Right lobe of liver (tissue), 6 donors: ENCODE results near the gene RBM19. TPM values are rescaled to one million over a fixed set of nuclear protein-coding genes. Genes with fewer than 3 reads are reported as not detected.

Experiments used
- ATAC-seq, 4 donors: fragments of 200-7000 bp; cut with Tn5 transposase; one replicate each; pipeline ENCODE4 v1.9.1; 2020; ENCODE audit warnings: mild to moderate bottlenecking in 4 of 4, moderate library complexity in 4 of 4
- DNase-seq, 3 donors: peaks; one replicate each; pipeline ENCODE4 v3.0.0-alpha.2; 2020
- H3K27ac ChIP-seq, 3 donors: fragments of 200-600 bp; one replicate each; pipeline ENCODE4 v1.8.0; 2022
- H3K27me3 ChIP-seq, 2 donors: fragments of 200-600 bp; one replicate each; pipeline ENCODE4 v1.8.0; 2022
- H3K36me3 ChIP-seq, 4 donors: fragments of 200-600 bp; sonication (generic) in 1 of 4; one replicate each; pipeline versions ENCODE4 v1.5.1 to v1.8.0; 2017 to 2022; ENCODE audit warnings: control low read depth in 1 of 4
- H3K4me1 ChIP-seq, 4 donors: fragments of 200-600 bp; sonication (generic) in 1 of 4; one replicate each; pipeline versions ENCODE4 v1.5.1 to v1.8.0; 2017 to 2022; ENCODE audit warnings: control low read depth in 1 of 4
- H3K4me3 ChIP-seq, 3 donors: fragments of 200-600 bp; one replicate each; pipeline ENCODE4 v1.8.0; 2022
- H3K9me3 ChIP-seq, 4 donors: fragments of 200-600 bp; sonication (generic) in 1 of 4; one replicate each; pipeline versions ENCODE4 v1.5.1 to v1.8.0; 2017 to 2022; ENCODE audit warnings: control low read depth in 1 of 4
- POLR2A ChIP-seq: fragments of 450-650 bp; IDR thresholded peaks from one replicate; pipeline ENCODE4 v1.6.1; 2017; ENCODE audit warnings: antibody characterized with exemption, mild to moderate bottlenecking
- WGBS: methylation state at CpG from one replicate; pipeline ENCODE4 v1.1.6; 2018; ENCODE audit warnings: low coverage, low lambda C conversion rate; ENCODE audit not compliant: insufficient coverage; ENCODE audit errors: missing lambda C conversion rate; 5-methylcytosine and 5-hydroxymethylcytosine counted together
- intact Hi-C, 2 donors: fragments of 100-400 bp; cut with DNase I; formaldehyde crosslinking; loops; one replicate each; pipeline versions ENCODE4 v1.11.2 to v1.14.1; 2022
- total RNA-seq, 6 experiments: library from RNA; depleted of rRNA in 2 of 6; stranded (reverse); fragments of >200 nt in 2 of 6; fragmentation: NEBNext Ultra II Directional in 3 of 6; extraction: Animal tissue kit (Norgen Biotek cat#: 25700) in 3 of 6; gene quantifications; one replicate each; pipeline versions ENCODE4 v1.1.0 to v1.2.4, GENCODE V29; 2016 to 2023
- TF ChIP-seq, protein P1 (sequence below), 4 donors: fragments of 200-600 bp in 3 of 4; fragments of 450-650 bp in 1 of 4; IDR thresholded peaks; one replicate each; pipeline versions ENCODE4 v1.5.1 to v1.8.0; 2016 to 2022; ENCODE audit warnings: antibody characterized with exemption in 4 of 4, mild to moderate bottlenecking in 2 of 4
- donor health status: DM: no; HTN: yes; CAD: no.
- donor health status: DM: no; HTN: no; CAD: no.
- donor health status: DM: no; HTN: no; CAD: no.
- donor health status: DM: no; HTN: yes; CAD: no.
- donor health status: DM: no; HTN: yes; CAD: no.

RBM19 gene
- total RNA-seq, 6 experiments from 2014 or later, result 11.3 to 17.2 (median 14.2) TPM

DNA sequence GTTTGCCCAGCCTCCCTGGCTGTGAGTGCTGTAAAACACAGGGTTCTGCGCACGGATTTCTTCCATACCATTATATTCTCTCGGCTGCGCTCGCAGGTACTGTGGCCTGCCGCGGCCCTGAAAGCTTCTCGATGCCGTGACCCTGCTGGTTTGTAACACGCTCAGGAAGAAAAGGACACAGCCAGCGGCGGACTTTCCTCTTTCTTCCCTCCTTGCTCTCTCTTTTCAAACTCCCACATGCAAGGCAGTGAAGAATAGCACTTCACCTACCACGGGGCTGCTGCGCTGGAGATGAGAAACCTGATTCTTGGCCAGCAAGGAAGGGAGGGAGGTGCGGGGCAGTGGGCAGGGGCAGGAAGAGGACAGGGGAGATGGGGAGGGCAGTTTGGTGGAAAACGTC is 130.2 kb downstream of the RBM19 start:
- TF ChIP-seq, protein P1, sequence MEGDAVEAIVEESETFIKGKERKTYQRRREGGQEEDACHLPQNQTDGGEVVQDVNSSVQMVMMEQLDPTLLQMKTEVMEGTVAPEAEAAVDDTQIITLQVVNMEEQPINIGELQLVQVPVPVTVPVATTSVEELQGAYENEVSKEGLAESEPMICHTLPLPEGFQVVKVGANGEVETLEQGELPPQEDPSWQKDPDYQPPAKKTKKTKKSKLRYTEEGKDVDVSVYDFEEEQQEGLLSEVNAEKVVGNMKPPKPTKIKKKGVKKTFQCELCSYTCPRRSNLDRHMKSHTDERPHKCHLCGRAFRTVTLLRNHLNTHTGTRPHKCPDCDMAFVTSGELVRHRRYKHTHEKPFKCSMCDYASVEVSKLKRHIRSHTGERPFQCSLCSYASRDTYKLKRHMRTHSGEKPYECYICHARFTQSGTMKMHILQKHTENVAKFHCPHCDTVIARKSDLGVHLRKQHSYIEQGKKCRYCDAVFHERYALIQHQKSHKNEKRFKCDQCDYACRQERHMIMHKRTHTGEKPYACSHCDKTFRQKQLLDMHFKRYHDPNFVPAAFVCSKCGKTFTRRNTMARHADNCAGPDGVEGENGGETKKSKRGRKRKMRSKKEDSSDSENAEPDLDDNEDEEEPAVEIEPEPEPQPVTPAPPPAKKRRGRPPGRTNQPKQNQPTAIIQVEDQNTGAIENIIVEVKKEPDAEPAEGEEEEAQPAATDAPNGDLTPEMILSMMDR (IDR thresholded peaks at IDR 0.05), result no peak
- TF ChIP-seq POLR2A, result no peak
- H3K9me3 ChIP-seq, result no peaks in the 10 kb centered on the region
- intact Hi-C loops, result no loop called here
- DNase-seq (no peak), ATAC-seq (no peak)
- WGBS, result 68% methylated on average over 8 of the region's 16 CpGs
- H3K4me1 ChIP-seq, result no peaks in the 10 kb centered on the region
- no peaks in the 10 kb centered on the region for H3K27me3 ChIP-seq
- H3K36me3 ChIP-seq, result no peaks in the 10 kb centered on the region
- no peak overlapping the region for H3K4me3 ChIP-seq
- no peak overlapping the region for H3K27ac ChIP-seq

DNA sequence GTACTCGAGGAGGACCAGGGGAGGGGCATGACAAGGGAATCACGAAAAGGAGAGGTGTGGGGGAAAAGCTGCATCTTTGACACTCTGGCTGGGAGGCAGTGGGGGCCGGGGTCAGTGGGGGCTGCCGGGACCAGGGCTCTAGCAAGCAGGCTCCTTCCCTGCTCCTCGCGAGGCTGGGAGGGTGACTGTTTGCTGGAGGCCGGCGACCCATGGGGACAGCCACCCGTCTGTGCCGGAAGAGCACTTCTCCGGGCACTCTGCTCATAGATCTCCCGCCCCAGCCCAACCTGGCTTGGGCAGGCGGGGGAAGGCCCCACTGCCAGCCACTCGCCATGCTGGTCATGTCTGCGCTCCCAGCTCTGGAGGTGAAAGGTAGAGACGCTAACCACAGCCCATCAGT is 130.7 kb downstream of the RBM19 start:
- 100% methylated on average over 2 of the region's 16 CpGs for WGBS
- Histone ChIP-seq H3K9me3 (no peaks in the 10 kb centered on the region), H3K4me1 (no peaks in the 10 kb centered on the region), H3K27ac (no peak overlapping the region), H3K27me3 (no peaks in the 10 kb centered on the region), H3K36me3 (no peaks in the 10 kb centered on the region), H3K4me3 (no peak overlapping the region)
- TF ChIP-seq, protein P1 (IDR thresholded peaks at IDR 0.05), result no peak
- no peak for DNase-seq
- intact Hi-C loops, result no loop called here
- no peak for ATAC-seq

DNA sequence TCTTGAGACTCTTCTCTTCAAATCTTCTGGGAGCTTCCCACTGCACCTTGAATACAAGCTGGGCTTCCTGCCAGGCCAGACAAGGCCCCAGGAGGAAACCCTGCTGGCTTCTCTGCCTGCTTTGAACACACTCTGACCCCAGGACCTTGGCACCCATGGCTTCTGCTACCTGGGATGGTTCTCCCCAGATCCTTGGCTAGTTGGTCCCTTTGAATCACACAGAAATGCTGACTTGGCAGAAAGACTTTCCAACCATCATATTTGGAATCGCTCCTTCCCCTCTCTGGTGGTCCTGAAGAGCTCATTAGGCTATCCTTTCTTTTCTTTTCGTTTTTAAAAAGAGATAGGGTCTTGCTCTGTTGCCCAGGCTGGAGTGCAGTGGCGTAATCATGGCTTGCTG is 132.7 kb downstream of the RBM19 start:
- H3K4me3 ChIP-seq, result no peak overlapping the region
- DNase-seq, result no peak
- ATAC-seq, result no peak
- intact Hi-C loops, result no loop called here
- 95% methylated on average over 2 of the region's 3 CpGs for WGBS
- H3K27ac ChIP-seq, result no peak overlapping the region
- no peaks in the 10 kb centered on the region for H3K4me1 ChIP-seq
- H3K36me3 ChIP-seq, result no peaks in the 10 kb centered on the region
- no peaks in the 10 kb centered on the region for H3K9me3 ChIP-seq
- H3K27me3 ChIP-seq, result no peaks in the 10 kb centered on the region
- TF ChIP-seq, protein P1 (IDR thresholded peaks at IDR 0.05), result no peak
- TF ChIP-seq POLR2A, result no peak

DNA sequence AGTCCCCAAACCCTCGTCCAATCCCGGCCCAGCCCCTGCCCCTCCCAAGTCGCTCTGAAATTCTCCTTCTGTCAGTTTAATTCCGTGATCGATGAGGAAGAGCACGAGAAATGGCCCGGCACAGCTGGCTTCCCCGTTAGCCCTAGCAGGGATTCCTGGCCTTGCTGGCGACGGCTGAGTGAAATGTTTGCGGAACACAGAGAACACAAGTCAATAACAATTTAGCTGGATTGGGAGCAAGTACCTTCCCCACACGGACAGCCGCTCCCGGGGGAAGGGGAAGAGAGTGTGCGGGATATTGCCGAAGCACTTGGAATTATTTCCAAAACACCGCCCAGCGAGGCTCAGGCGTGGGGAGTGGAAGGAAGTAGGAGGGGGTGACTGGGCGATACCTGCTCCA is 134.6 kb downstream of the RBM19 start:
- intact Hi-C loops, result no loop called here
- TF ChIP-seq POLR2A, result no peak
- TF ChIP-seq, protein P1 (IDR thresholded peaks at IDR 0.05), result no peak
- ATAC-seq, result no peak
- H3K27me3 ChIP-seq, result no peaks in the 10 kb centered on the region
- H3K36me3 ChIP-seq, result no peaks in the 10 kb centered on the region
- no peak overlapping the region for H3K27ac ChIP-seq
- H3K4me1 ChIP-seq, result no peaks in the 10 kb centered on the region
- DNase-seq, result no peak
- WGBS, result 74% methylated on average over 10 of the region's 20 CpGs
- no peak overlapping the region for H3K4me3 ChIP-seq
- H3K9me3 ChIP-seq, result no peaks in the 10 kb centered on the region

DNA sequence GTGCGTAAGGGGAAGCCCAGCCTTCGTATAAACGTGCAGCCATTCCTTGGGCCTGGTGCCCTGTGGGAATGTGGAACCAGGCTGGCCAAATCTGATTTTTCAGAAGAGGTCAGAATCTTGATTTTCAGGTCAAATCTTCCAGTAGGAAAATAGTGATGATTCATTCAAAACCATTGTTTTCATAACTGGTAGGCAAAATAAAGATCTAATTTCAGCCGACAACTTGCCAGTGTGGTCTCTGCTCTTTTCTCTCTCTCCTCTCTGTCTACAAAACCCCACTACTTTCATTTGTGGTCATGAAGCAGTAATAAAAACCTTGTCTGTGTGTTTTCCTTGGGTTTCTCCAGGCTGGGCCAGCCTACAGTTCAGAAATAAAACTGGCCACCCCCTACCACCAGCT is 135.1 kb downstream of the RBM19 start:
- Histone ChIP-seq H3K36me3 (no peaks in the 10 kb centered on the region), H3K9me3 (no peaks in the 10 kb centered on the region), H3K4me3 (no peak overlapping the region), H3K27ac (no peak overlapping the region), H3K27me3 (no peaks in the 10 kb centered on the region), H3K4me1 (no peaks in the 10 kb centered on the region)
- 59% methylated on average over 4 of the region's 4 CpGs for WGBS
- no peak for ATAC-seq
- no peak for TF ChIP-seq POLR2A
- TF ChIP-seq, protein P1 (IDR thresholded peaks at IDR 0.05), result no peak
- no peak for DNase-seq
- intact Hi-C loops, result no loop called here
